Femur (tissue), 1 donor: ENCODE data around the gene NEGR1.

Experiments
- DNase-seq: peaks from one replicate; pipeline ENCODE4 v3.0.0-alpha.2; 2017

The NEGR1 gene

GRCh38 chr1:71666609-71667008 is 615.7 kb downstream of the NEGR1 start:
- no peak for DNase-seq

GRCh38 chr1:71660411-71660810 is 621.9 kb downstream of the NEGR1 start:
- no peak for DNase-seq

- no peak for DNase-seq
These were observed 624.3 kb downstream of the NEGR1 start for GRCh38 chr1:71657891-71658679.

GRCh38 chr1:71656902-71657301 is 625.4 kb downstream of the NEGR1 start:
- DNase-seq = no peak

GRCh38 chr1:71655604-71656003 is 626.7 kb downstream of the NEGR1 start:
- DNase-seq = no peak

- DNase-seq = no peak
These were observed 628.4 kb downstream of the NEGR1 start for GRCh38 chr1:71653952-71654351.

- DNase-seq = no peak
These were observed 631.1 kb downstream of the NEGR1 start for GRCh38 chr1:71651214-71651613.

- DNase-seq = peak; percentile 38
These were observed 632.2 kb downstream of the NEGR1 start for GRCh38 chr1:71650119-71650518.

- DNase-seq = no peak
These were observed 632.7 kb downstream of the NEGR1 start for GRCh38 chr1:71649608-71650007.

GRCh38 chr1:71647513-71648300 is 634.6 kb downstream of the NEGR1 start:
- no peak for DNase-seq

- no peak for DNase-seq
These were observed 637.3 kb downstream of the NEGR1 start for GRCh38 chr1:71645015-71645414.

GRCh38 chr1:71641903-71642302 is 640.4 kb downstream of the NEGR1 start:
- no peak for DNase-seq

- no peak for DNase-seq
These were observed 641.3 kb downstream of the NEGR1 start for GRCh38 chr1:71640998-71641397.

GRCh38 chr1:71640116-71640515 is 642.2 kb downstream of the NEGR1 start:
- peak; percentile 43 for DNase-seq

- DNase-seq = no peak
These were observed 644.1 kb downstream of the NEGR1 start for GRCh38 chr1:71638081-71638766.

GRCh38 chr1:71635568-71635967 is 646.8 kb downstream of the NEGR1 start:
- DNase-seq = no peak

GRCh38 chr1:71634159-71634558 is 648.2 kb downstream of the NEGR1 start:
- no peak for DNase-seq

- no peak for DNase-seq
These were observed 652.3 kb downstream of the NEGR1 start for GRCh38 chr1:71630073-71630472.

- DNase-seq = no peak
These were observed 657.3 kb downstream of the NEGR1 start for GRCh38 chr1:71625004-71625403.

- no peak for DNase-seq
These were observed 658.5 kb downstream of the NEGR1 start for GRCh38 chr1:71623888-71624287.

GRCh38 chr1:71621785-71622184 is 660.6 kb downstream of the NEGR1 start:
- no peak for DNase-seq

- no peak for DNase-seq
These were observed 663.4 kb downstream of the NEGR1 start for GRCh38 chr1:71618766-71619530.

GRCh38 chr1:71618191-71618590 is 664.1 kb downstream of the NEGR1 start:
- DNase-seq = no peak
